HCT116 (cell line): ENCODE results near the gene ACCS. TPM values are rescaled to one million over a fixed set of nuclear protein-coding genes. Genes with fewer than 3 reads are reported as not detected.
A peak's percentile ranks its signal among the peaks of the same experiment; 100 is the strongest.

Experiments
- ATAC-seq: fragments of 200-7000 bp; cut with Tn5 transposase; 2 replicates; pipeline ENCODE4 v1.9.1; 2020; ENCODE audit warnings: mild to moderate bottlenecking, moderate library complexity
- BruUV-seq: library from RNA; stranded (reverse); fragments of 400-500 nt; replicated peaks from 2 replicates; lab custom pipeline; 2021; lab: Mats Ljungman, UMichigan
- CTCF ChIA-PET: fragments of 300-600 bp; sonication (Branson Sonifier 250); formaldehyde crosslinking; loops from one replicate; lab custom pipeline; 2021; ENCODE audit warnings: antibody characterized with exemption; lab: Charles Lee
- POLR2A ChIA-PET: fragments of 300-600, 350-600 bp; sonication (Branson Sonifier 250); formaldehyde crosslinking; loops from one replicate; lab custom pipeline; 2021; ENCODE audit warnings: antibody characterized with exemption; lab: Charles Lee
- RAD21 ChIA-PET, 2 experiments: fragments of 300-600 bp; sonication (Branson Sonifier 250); formaldehyde crosslinking; loops; one replicate each; lab custom pipeline; 2023; ENCODE audit warnings: low total read pairs in 2 of 2; ENCODE audit not compliant: uncharacterized antibody in 2 of 2, unreplicated experiment in 2 of 2, low non-redundant PET in 1 of 2; lab: Charles Lee
- DNase-seq: peaks from one replicate; pipeline ENCODE4 v3.0.0-alpha.2; 2010; ENCODE audit warnings: low read depth, low spot score
- H2AFZ ChIP-seq: fragments of 200-600 bp; shearing (Covaris generic), sonication (generic); 2 replicates; pipeline ENCODE4 v1.6.1; 2017; ENCODE audit warnings: low read depth, mixed run types, mixed read lengths, antibody characterized with exemption, low read length; ENCODE audit not compliant: poor library complexity, severe bottlenecking
- H3K27ac ChIP-seq: 2 replicates; pipeline ENCODE4 v1.5.1; 2012; ENCODE audit warnings: low read depth, low read length
- H3K27me3 ChIP-seq: fragments of 200-600 bp; sonication (generic); 2 replicates; pipeline ENCODE4 v1.6.1; 2016; ENCODE audit warnings: mixed run types, low read length, mixed read lengths; ENCODE audit not compliant: insufficient read depth
- H3K36me3 ChIP-seq, 2 experiments: fragments of 200-500 bp in 1 of 2; fragments of 200-600 bp in 1 of 2; sonication (Bioruptor generic) in 1 of 2; sonication (generic) in 1 of 2; 2 replicates each; pipeline versions ENCODE4 v1.5.1 to v1.6.1; 2014 to 2016; ENCODE audit warnings: low read length in 2 of 2, inconsistent platforms in 1 of 2, mixed read lengths in 1 of 2, mixed run types in 1 of 2; ENCODE audit not compliant: insufficient read depth in 2 of 2, control insufficient read depth in 1 of 2
- H3K4me1 ChIP-seq, 2 experiments: fragments of 200-600 bp in 1 of 2; sonication (generic) in 1 of 2; 2 replicates each; pipeline versions ENCODE4 v1.5.1 to v1.6.1; 2012 to 2017; ENCODE audit warnings: low read length in 2 of 2, inconsistent platforms in 1 of 2, mild to moderate bottlenecking in 1 of 2, mixed read lengths in 1 of 2, mixed run types in 1 of 2, moderate library complexity in 1 of 2; ENCODE audit not compliant: insufficient read depth in 2 of 2, control insufficient read depth in 1 of 2
- H3K4me2 ChIP-seq: fragments of 200-600 bp; sonication (generic); 2 replicates; pipeline ENCODE4 v1.6.1; 2017; ENCODE audit warnings: mixed run types, low read length, mixed read lengths
- H3K4me3 ChIP-seq, 2 experiments: fragments of 200-600 bp in 1 of 2; sonication (generic) in 1 of 2; replicated peaks in 1 of 2; 2 replicates each; pipeline ENCODE4 v1.5.1; 2011 to 2016; ENCODE audit warnings: low read length in 2 of 2, control low read depth in 1 of 2, low read depth in 1 of 2, mild to moderate bottlenecking in 1 of 2, mixed read lengths in 1 of 2, mixed run types in 1 of 2
- H3K79me2 ChIP-seq: fragments of 200-600 bp; sonication (generic); 2 replicates; pipeline ENCODE4 v1.6.1; 2017; ENCODE audit warnings: mild to moderate bottlenecking, mixed run types, low read length, moderate library complexity, mixed read lengths; ENCODE audit not compliant: insufficient read depth
- H3K9ac ChIP-seq: fragments of 200-600 bp; sonication (generic); 2 replicates; pipeline ENCODE4 v1.6.1; 2016; ENCODE audit warnings: low read length, mixed read lengths
- H3K9me2 ChIP-seq: fragments of 200-600 bp; sonication (generic), shearing (Covaris generic); 2 replicates; pipeline ENCODE4 v1.6.1; 2017; ENCODE audit warnings: mixed run types, mild to moderate bottlenecking, moderate library complexity; ENCODE audit not compliant: insufficient read depth
- H3K9me3 ChIP-seq, 2 experiments: fragments of 200-500 bp in 1 of 2; fragments of 200-600 bp in 1 of 2; sonication (Bioruptor generic) in 1 of 2; sonication (generic) in 1 of 2; 2 replicates each; pipeline ENCODE4 v1.6.1; 2014 to 2017; ENCODE audit warnings: low read length in 2 of 2, mixed read lengths in 2 of 2, inconsistent platforms in 1 of 2, low read depth in 1 of 2, mild to moderate bottlenecking in 1 of 2, mixed run types in 1 of 2, moderate library complexity in 1 of 2; ENCODE audit not compliant: control insufficient read depth in 1 of 2, insufficient read depth in 1 of 2
- H4K20me1 ChIP-seq: fragments of 200-600 bp; sonication (generic), shearing (Covaris generic); 2 replicates; pipeline ENCODE4 v1.6.1; 2017; ENCODE audit warnings: mixed run types, mild to moderate bottlenecking, moderate library complexity; ENCODE audit not compliant: insufficient read depth
- EGR1 ChIP-seq: IDR thresholded peaks from 2 replicates; pipeline ENCODE4 v1.6.1; 2012; ENCODE audit warnings: low read depth
- EZH2 ChIP-seq: fragments of 200-600 bp; sonication (generic); IDR thresholded peaks from 2 replicates; pipeline ENCODE4 v1.6.1; 2017; ENCODE audit warnings: antibody characterized with exemption, mixed run types
- POLR2A ChIP-seq: IDR thresholded peaks from 2 replicates; pipeline ENCODE4 v1.7.0; 2011; ENCODE audit warnings: borderline replicate concordance; ENCODE audit not compliant: insufficient read depth, insufficient read length; ENCODE audit errors: extremely low read depth
- ZFX ChIP-seq: fragments of 450-650 bp; IDR thresholded peaks from 2 replicates; pipeline ENCODE4 v1.6.1; 2017
- intact Hi-C: fragments of 100-400 bp; cut with micrococcal nuclease; formaldehyde crosslinking; loops from 2 replicates; pipeline ENCODE4 v1.10.0; 2022
- total RNA-seq: library from RNA; stranded (reverse); gene quantifications from one replicate; pipeline ENCODE4 v1.2.1, GENCODE V29; 2021; ENCODE audit not compliant: unreplicated experiment
- TF ChIP-seq, protein P1 (sequence below): IDR thresholded peaks from 2 replicates; pipeline ENCODE4 v1.6.1; 2012
- TF ChIP-seq, protein P2 (sequence below), 3 experiments: fragments of 200-600 bp in 1 of 3; sonication (generic) in 1 of 3; IDR thresholded peaks in 2 of 3; conservative IDR thresholded peaks in 1 of 3; 2 replicates each; pipeline ENCODE4 v1.5.1; 2012 to 2017; ENCODE audit warnings: low read depth in 2 of 3, low read length in 2 of 3, antibody characterized with exemption in 1 of 3, borderline replicate concordance in 1 of 3, control low read depth in 1 of 3, mild to moderate bottlenecking in 1 of 3, mixed read lengths in 1 of 3, mixed run types in 1 of 3, moderate library complexity in 1 of 3; ENCODE audit not compliant: insufficient read depth in 1 of 3

Gene ACCS
- total RNA-seq, 1 experiment from 2014 or later = 13.2 TPM

DNA sequence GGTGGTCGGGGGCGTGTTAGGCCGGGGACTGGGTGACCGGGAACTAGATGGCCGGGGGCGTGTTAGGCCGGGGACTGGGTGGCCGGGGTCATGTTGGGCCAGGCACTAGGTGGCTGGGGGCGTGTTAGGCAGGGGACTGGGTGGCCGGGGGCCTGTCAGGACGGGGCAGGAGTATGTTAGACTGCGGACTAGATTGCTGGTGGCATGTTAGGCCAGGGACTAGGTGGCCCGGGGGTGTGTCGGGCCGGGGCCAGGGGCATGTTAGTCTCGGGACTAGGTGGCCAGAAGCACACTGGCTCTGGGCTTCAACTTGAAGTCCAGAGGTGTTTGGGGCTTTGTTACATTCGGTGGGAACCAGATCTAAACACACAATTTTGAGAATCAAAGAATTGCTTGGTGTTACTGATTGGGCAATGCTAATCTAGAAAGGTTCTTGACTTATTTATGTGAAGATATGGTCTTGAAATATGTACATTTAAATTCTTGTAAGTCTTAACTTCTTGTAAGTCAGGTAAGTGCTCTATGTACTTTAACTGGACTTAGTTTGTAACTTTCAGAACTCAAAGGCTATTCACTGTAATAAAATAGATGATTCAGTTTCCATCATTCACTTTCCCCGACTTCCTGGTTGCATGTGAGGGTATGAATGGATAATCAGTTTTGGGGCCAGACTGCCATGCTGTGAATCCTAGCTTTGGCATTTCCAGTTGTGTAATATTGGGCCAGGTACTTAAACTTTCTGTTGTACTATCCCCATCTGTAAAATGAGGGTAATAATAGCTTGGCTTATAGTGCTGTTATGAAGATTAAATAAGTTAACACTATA, 30.5 kb downstream of the ACCS start:
- Histone ChIP-seq H3K79me2 (peaks cover 24% of the 10 kb centered on the region), H4K20me1 (0 out of 2 replicates have a peak, but pooled peaks cover 5% of the 10 kb centered on the region), H3K27ac (peak overlapping the region; percentile 64; the same call in 1 of the 2 replicates), H2AFZ (no peak overlapping the region), H3K27me3 (no peaks in the 10 kb centered on the region), H3K9ac (peak overlapping the region; percentile 66), H3K4me1 (peaks cover 3 to 19% of the 10 kb centered on the region in 2 experiments; a peak in 2 of 4 replicates), H3K4me3 (peak overlapping the region; percentile 81 to 89), H3K4me2 (peak overlapping the region; percentile 83), H3K9me3 (no peaks in the 10 kb centered on the region), H3K36me3 (no peaks in the 10 kb centered on the region), H3K9me2 (no peaks in the 10 kb centered on the region)
- POLR2A ChIA-PET = no interaction called here
- TF ChIP-seq EZH2 (no peak), POLR2A (no peak), ZFX (no peak), EGR1 (no peak)
- TF ChIP-seq, protein P1, sequence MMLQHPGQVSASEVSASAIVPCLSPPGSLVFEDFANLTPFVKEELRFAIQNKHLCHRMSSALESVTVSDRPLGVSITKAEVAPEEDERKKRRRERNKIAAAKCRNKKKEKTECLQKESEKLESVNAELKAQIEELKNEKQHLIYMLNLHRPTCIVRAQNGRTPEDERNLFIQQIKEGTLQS = no peak
- TF ChIP-seq, protein P2, sequence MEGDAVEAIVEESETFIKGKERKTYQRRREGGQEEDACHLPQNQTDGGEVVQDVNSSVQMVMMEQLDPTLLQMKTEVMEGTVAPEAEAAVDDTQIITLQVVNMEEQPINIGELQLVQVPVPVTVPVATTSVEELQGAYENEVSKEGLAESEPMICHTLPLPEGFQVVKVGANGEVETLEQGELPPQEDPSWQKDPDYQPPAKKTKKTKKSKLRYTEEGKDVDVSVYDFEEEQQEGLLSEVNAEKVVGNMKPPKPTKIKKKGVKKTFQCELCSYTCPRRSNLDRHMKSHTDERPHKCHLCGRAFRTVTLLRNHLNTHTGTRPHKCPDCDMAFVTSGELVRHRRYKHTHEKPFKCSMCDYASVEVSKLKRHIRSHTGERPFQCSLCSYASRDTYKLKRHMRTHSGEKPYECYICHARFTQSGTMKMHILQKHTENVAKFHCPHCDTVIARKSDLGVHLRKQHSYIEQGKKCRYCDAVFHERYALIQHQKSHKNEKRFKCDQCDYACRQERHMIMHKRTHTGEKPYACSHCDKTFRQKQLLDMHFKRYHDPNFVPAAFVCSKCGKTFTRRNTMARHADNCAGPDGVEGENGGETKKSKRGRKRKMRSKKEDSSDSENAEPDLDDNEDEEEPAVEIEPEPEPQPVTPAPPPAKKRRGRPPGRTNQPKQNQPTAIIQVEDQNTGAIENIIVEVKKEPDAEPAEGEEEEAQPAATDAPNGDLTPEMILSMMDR (IDR thresholded peaks at IDR 0.05 in 2 of 3, conservative IDR thresholded peaks at IDR 0.05 in 1 of 3; ENCODE audit: borderline replicate concordance in 1 of 3, insufficient read depth in 1 of 3, low read depth in 2 of 3, low read length in 2 of 3) = no peak
- ATAC-seq (no peak; the same call in 1 of the 2 replicates), DNase-seq (no peak)
- BruUV-seq = no TSS peak
- CTCF ChIA-PET = no interaction called here
- intact Hi-C loops = no loop called here
- RAD21 ChIA-PET = no interaction called here
